Bronchial epithelial cell (primary cell): ENCODE results near the gene LAMB4. TPM values are rescaled to one million over a fixed set of nuclear protein-coding genes. Genes with fewer than 3 reads are reported as not detected.

Source experiments
- DNase-seq: peaks from one replicate; pipeline ENCODE4 v3.0.0-alpha.2; 2010; ENCODE audit warnings: low read depth
- FAIRE-seq: peaks from 2 replicates; lab custom pipeline; 2011; peaks lifted over from hg19 to GRCh38; lab: Jason Lieb, UNC
- H3K27me3 ChIP-seq: 2 replicates; pipeline ENCODE4 v1.5.1; 2011; ENCODE audit warnings: low read length; ENCODE audit not compliant: control insufficient read depth, insufficient read depth
- H3K36me3 ChIP-seq: 2 replicates; pipeline ENCODE4 v1.5.1; 2011; ENCODE audit warnings: low read length; ENCODE audit not compliant: control insufficient read depth, insufficient read depth
- H3K4me3 ChIP-seq: 2 replicates; pipeline ENCODE4 v1.5.1; 2011; ENCODE audit warnings: mild to moderate bottlenecking, low read depth, low read length, control low read depth
- total RNA-seq: library from RNA; depleted of rRNA; stranded (reverse); fragments of >200 nt; gene quantifications from 2 replicates; pipeline ENCODE4 v1.2.1, GENCODE V29; 2014
- TF ChIP-seq, protein P1 (sequence below): IDR thresholded peaks from 2 replicates; pipeline ENCODE4 v1.5.1; 2011; ENCODE audit warnings: mild to moderate bottlenecking, moderate library complexity, low read length, control low read depth, inconsistent platforms; ENCODE audit not compliant: insufficient read depth, severe bottlenecking

LAMB4 gene
- total RNA-seq, 1 donor from 2014 or later: under 0.01 TPM

- Histone ChIP-seq H3K36me3 (no peaks in the 10 kb centered on the region), H3K4me3 (no peak overlapping the region), H3K27me3 (no peaks in the 10 kb centered on the region)
- FAIRE-seq (no peak), DNase-seq (no peak)
- TF ChIP-seq, protein P1, sequence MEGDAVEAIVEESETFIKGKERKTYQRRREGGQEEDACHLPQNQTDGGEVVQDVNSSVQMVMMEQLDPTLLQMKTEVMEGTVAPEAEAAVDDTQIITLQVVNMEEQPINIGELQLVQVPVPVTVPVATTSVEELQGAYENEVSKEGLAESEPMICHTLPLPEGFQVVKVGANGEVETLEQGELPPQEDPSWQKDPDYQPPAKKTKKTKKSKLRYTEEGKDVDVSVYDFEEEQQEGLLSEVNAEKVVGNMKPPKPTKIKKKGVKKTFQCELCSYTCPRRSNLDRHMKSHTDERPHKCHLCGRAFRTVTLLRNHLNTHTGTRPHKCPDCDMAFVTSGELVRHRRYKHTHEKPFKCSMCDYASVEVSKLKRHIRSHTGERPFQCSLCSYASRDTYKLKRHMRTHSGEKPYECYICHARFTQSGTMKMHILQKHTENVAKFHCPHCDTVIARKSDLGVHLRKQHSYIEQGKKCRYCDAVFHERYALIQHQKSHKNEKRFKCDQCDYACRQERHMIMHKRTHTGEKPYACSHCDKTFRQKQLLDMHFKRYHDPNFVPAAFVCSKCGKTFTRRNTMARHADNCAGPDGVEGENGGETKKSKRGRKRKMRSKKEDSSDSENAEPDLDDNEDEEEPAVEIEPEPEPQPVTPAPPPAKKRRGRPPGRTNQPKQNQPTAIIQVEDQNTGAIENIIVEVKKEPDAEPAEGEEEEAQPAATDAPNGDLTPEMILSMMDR: no peak
These were observed 43.6 kb downstream of the LAMB4 start for GRCh38 chr7:108086546-108086945.

- FAIRE-seq (no peak), DNase-seq (peak; percentile 46)
- Histone ChIP-seq H3K36me3 (no peaks in the 10 kb centered on the region), H3K4me3 (no peak overlapping the region), H3K27me3 (no peaks in the 10 kb centered on the region)
- TF ChIP-seq, protein P1: no peak
These were observed 46.2 kb downstream of the LAMB4 start for GRCh38 chr7:108083980-108084379.

GRCh38 chr7:108079648-108080591 is 50.2 kb downstream of the LAMB4 start:
- no peaks in the 10 kb centered on the region for H3K27me3 ChIP-seq
- FAIRE-seq (no peak), DNase-seq (peak; percentile 79)
- no peaks in the 10 kb centered on the region for H3K36me3 ChIP-seq
- TF ChIP-seq, protein P1: no peak
- no peak overlapping the region for H3K4me3 ChIP-seq

GRCh38 chr7:108079276-108079647 is 50.9 kb downstream of the LAMB4 start:
- Histone ChIP-seq H3K4me3 (no peak overlapping the region), H3K36me3 (no peaks in the 10 kb centered on the region), H3K27me3 (no peaks in the 10 kb centered on the region)
- TF ChIP-seq, protein P1: no peak
- no peak for FAIRE-seq
- no peak for DNase-seq

GRCh38 chr7:108078691-108079090 is 51.5 kb downstream of the LAMB4 start:
- DNase-seq: no peak
- H3K4me3 ChIP-seq: no peak overlapping the region
- TF ChIP-seq, protein P1: no peak

More at GRCh38 chr7:108078691-108079090, 51.5 kb downstream of the LAMB4 start:
- H3K27me3 ChIP-seq: no peaks in the 10 kb centered on the region
- FAIRE-seq: no peak
- no peaks in the 10 kb centered on the region for H3K36me3 ChIP-seq
